Measurements from ENCODE around the gene TTLL1.

TTLL1 gene

DNA sequence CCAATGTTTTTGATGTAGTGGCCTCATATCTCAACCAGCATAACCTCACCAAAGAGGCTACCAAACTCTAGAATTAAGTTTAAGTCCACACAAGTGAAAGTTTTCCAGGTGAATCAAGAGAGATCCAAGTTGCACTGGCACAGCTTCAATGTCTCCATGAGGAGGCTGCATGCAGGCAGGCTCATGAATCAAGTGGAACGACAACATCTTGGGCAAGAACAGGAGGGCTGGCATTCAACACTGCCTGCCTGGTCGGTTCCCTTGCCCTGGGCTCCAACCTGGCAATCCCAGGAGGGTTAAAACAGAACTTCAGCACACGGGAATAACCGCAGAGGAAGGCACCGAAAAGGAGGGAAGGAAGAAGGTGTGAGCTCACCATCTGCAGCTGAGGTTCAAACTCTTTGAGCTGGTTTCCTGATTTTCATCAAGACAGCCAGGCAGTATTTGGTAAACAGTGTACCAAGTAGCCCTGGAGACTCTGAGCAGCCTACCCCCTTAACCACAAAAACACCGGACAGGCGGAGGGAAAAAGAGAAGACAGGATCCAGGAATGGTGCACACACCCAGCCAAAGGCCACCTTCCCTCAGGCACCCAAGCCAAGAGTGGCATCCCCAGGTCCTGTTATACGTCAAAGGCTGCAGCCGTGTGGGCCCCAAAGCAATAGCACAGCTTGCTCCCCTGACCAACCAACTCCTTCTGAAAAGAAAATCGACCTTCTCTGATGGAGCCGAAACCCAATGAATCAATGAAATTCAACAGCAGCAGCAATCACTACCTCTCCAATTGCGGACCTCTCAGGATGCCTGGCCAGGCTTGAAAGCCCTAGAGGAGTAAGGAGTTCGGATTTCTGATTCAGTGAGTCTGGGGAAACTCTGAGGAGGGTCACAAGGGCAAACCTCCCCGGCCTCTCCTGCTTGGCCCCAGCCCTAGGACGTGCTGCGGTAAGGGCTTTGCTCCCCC, 75.6 kb downstream of the TTLL1 start:
- H3K79me2 ChIP-seq (ENCODE audit: control insufficient read depth, low read length): peaks cover 61% of the 10 kb centered on the region

GRCh38 chr22:43012390-43012789, 76.8 kb downstream of the TTLL1 start:
- H3K4me3 ChIP-seq (ENCODE audit: low read length): no peak overlapping the region
- peaks cover 36% of the 10 kb centered on the region for H3K4me1 ChIP-seq (ENCODE audit: control insufficient read depth, low read length)
- H3K36me3 ChIP-seq (ENCODE audit: control insufficient read depth, low read length): peaks cover 4% of the 10 kb centered on the region; the same call in 1 of the 2 replicates
- no peaks in the 10 kb centered on the region for H3K9me2 ChIP-seq (replicated peaks; ENCODE audit: control insufficient read depth, low read length)
- H4K20me1 ChIP-seq (ENCODE audit: control insufficient read depth, insufficient read depth, low read depth, low read length): peaks cover 11% of the 10 kb centered on the region; the same call in 1 of the 2 replicates
- no peak overlapping the region for H3K27ac ChIP-seq (ENCODE audit: low read depth, low read length)
- no peaks in the 10 kb centered on the region for H3F3A ChIP-seq (ENCODE audit: control insufficient read depth, insufficient read depth)
- TF ChIP-seq EZH2phosphoT487 (IDR thresholded peaks at IDR 0.05; ENCODE audit: borderline replicate concordance, low read length): no peak
- TF ChIP-seq, protein P1, sequence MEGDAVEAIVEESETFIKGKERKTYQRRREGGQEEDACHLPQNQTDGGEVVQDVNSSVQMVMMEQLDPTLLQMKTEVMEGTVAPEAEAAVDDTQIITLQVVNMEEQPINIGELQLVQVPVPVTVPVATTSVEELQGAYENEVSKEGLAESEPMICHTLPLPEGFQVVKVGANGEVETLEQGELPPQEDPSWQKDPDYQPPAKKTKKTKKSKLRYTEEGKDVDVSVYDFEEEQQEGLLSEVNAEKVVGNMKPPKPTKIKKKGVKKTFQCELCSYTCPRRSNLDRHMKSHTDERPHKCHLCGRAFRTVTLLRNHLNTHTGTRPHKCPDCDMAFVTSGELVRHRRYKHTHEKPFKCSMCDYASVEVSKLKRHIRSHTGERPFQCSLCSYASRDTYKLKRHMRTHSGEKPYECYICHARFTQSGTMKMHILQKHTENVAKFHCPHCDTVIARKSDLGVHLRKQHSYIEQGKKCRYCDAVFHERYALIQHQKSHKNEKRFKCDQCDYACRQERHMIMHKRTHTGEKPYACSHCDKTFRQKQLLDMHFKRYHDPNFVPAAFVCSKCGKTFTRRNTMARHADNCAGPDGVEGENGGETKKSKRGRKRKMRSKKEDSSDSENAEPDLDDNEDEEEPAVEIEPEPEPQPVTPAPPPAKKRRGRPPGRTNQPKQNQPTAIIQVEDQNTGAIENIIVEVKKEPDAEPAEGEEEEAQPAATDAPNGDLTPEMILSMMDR (IDR thresholded peaks at IDR 0.05; ENCODE audit: low read depth, low read length, poor library complexity, severe bottlenecking): no peak
- H3K79me2 ChIP-seq (ENCODE audit: control insufficient read depth, low read length): peaks cover 74% of the 10 kb centered on the region
- no peaks in the 10 kb centered on the region for H3K27me3 ChIP-seq (ENCODE audit: control insufficient read depth, low read length)
- H3K4me2 ChIP-seq (ENCODE audit: low read length): no peak overlapping the region
- no peaks in the 10 kb centered on the region for H3K9me3 ChIP-seq (ENCODE audit: control insufficient read depth, insufficient read depth, low read length)

More for the DNA sequence above, 75.6 kb downstream of the TTLL1 start:
- H3K9me3 ChIP-seq (ENCODE audit: control insufficient read depth, insufficient read depth, low read length): no peaks in the 10 kb centered on the region
- peaks cover 27% of the 10 kb centered on the region for H3K4me1 ChIP-seq (ENCODE audit: control insufficient read depth, low read length)
- H3F3A ChIP-seq (ENCODE audit: control insufficient read depth, insufficient read depth): no peaks in the 10 kb centered on the region
- peaks cover 8% of the 10 kb centered on the region; the same call in 1 of the 2 replicates for H4K20me1 ChIP-seq (ENCODE audit: control insufficient read depth, insufficient read depth, low read depth, low read length)
- peaks cover 4% of the 10 kb centered on the region; the same call in 1 of the 2 replicates for H3K36me3 ChIP-seq (ENCODE audit: control insufficient read depth, low read length)
- H3K9me2 ChIP-seq (replicated peaks; ENCODE audit: control insufficient read depth, low read length): no peaks in the 10 kb centered on the region
- no peak overlapping the region for H3K27ac ChIP-seq (ENCODE audit: low read depth, low read length)
- peak overlapping the region; percentile 83 for H3K4me3 ChIP-seq (ENCODE audit: low read length)
- peak overlapping the region; percentile 76 for H3K4me2 ChIP-seq (ENCODE audit: low read length)
- TF ChIP-seq EZH2phosphoT487 (IDR thresholded peaks at IDR 0.05; ENCODE audit: borderline replicate concordance, low read length): no peak
- TF ChIP-seq, protein P1 (IDR thresholded peaks at IDR 0.05; ENCODE audit: low read depth, low read length, poor library complexity, severe bottlenecking): no peak
- no peaks in the 10 kb centered on the region for H3K27me3 ChIP-seq (ENCODE audit: control insufficient read depth, low read length)

- no peaks in the 10 kb centered on the region for H3K9me2 ChIP-seq (replicated peaks; ENCODE audit: control insufficient read depth, low read length)
- H3K36me3 ChIP-seq (ENCODE audit: control insufficient read depth, low read length): peaks cover 4% of the 10 kb centered on the region; the same call in 1 of the 2 replicates
- no peaks in the 10 kb centered on the region for H3F3A ChIP-seq (ENCODE audit: control insufficient read depth, insufficient read depth)
- H3K4me3 ChIP-seq (ENCODE audit: low read length): no peak overlapping the region
- peaks cover 87% of the 10 kb centered on the region for H3K79me2 ChIP-seq (ENCODE audit: control insufficient read depth, low read length)
- TF ChIP-seq, protein P1 (IDR thresholded peaks at IDR 0.05; ENCODE audit: low read depth, low read length, poor library complexity, severe bottlenecking): no peak
- TF ChIP-seq EZH2phosphoT487 (IDR thresholded peaks at IDR 0.05; ENCODE audit: borderline replicate concordance, low read length): no peak
- no peak overlapping the region for H3K27ac ChIP-seq (ENCODE audit: low read depth, low read length)
- H3K4me2 ChIP-seq (ENCODE audit: low read length): no peak overlapping the region
- no peaks in the 10 kb centered on the region for H3K27me3 ChIP-seq (ENCODE audit: control insufficient read depth, low read length)
- H3K9me3 ChIP-seq (ENCODE audit: control insufficient read depth, insufficient read depth, low read length): no peaks in the 10 kb centered on the region
- H3K4me1 ChIP-seq (ENCODE audit: control insufficient read depth, low read length): peaks cover 36% of the 10 kb centered on the region
- peaks cover 14% of the 10 kb centered on the region; the same call in 1 of the 2 replicates for H4K20me1 ChIP-seq (ENCODE audit: control insufficient read depth, insufficient read depth, low read depth, low read length)
These were observed 78.1 kb downstream of the TTLL1 start for GRCh38 chr22:43011079-43011478.

All from DOHH2 (cell line).